Transverse colon (tissue), 3 donors: ENCODE data around the gene CCDC136.

Experiments
- CTCF ChIP-seq, 5 experiments: fragments of 200-600 bp in 3 of 5; fragments of 450-650 bp in 2 of 5; sonication (generic) in 3 of 5; IDR thresholded peaks; 1 replicate in 2 of 5; 2 replicates in 3 of 5; pipeline ENCODE4 v1.5.1; 2016 to 2017; ENCODE audit warnings: antibody characterized with exemption in 5 of 5, inconsistent platforms in 3 of 5, mild to moderate bottlenecking in 2 of 5, moderate library complexity in 1 of 5
- EP300 ChIP-seq: sonication (generic); formaldehyde crosslinking; IDR thresholded peaks from one replicate; pipeline ENCODE4 v1.6.1; 2017; ENCODE audit warnings: antibody characterized with exemption, low read depth

- TF ChIP-seq CTCF (IDR thresholded peaks at IDR 0.05) (no peak), EP300 (no peak)
These were observed 56.0 kb downstream of the CCDC136 start for GRCh38 chr7:128847721-128848211.
